Coronary artery (tissue), 2 donors: ENCODE results near the gene PSMD5.
A peak's percentile ranks its signal among the peaks of the same experiment; 100 is the strongest.
"Not testable (repeated sequence)": the region's sequence is repeated elsewhere in the genome, so short reads cannot be mapped to it uniquely, and the experiment has no call there.

Experiments
- DNase-seq: peaks from one replicate; pipeline ENCODE4 v3.0.0-alpha.2; 2017; ENCODE audit warnings: low spot score
- H3K27ac ChIP-seq, 2 donors: fragments of 200-600 bp; sonication (generic); one replicate each; pipeline ENCODE4 v1.5.1; 2016 to 2019
- H3K4me3 ChIP-seq: fragments of 200-600 bp; sonication (generic); 2 replicates; pipeline ENCODE4 v1.5.1; 2016; ENCODE audit warnings: mild to moderate bottlenecking, moderate library complexity
- CTCF ChIP-seq: fragments of 200-600 bp; sonication (generic); IDR thresholded peaks from one replicate; pipeline ENCODE4 v1.5.1; 2019; ENCODE audit warnings: antibody characterized with exemption

PSMD5 gene

GRCh38 chr9:120815075-120815474, 27.6 kb downstream of the PSMD5 start:
- Histone ChIP-seq H3K27ac (no peak overlapping the region), H3K4me3 (no peak overlapping the region)
- no peak for TF ChIP-seq CTCF
- no peak for DNase-seq

GRCh38 chr9:120808931-120809330, 33.8 kb downstream of the PSMD5 start:
- no peak for TF ChIP-seq CTCF
- DNase-seq, result no peak
- no peak overlapping the region for H3K4me3 ChIP-seq
- H3K27ac ChIP-seq, result no peak overlapping the region

GRCh38 chr9:120807607-120808379, 34.9 kb downstream of the PSMD5 start:
- TF ChIP-seq CTCF, result no peak
- Histone ChIP-seq H3K4me3 (no peak overlapping the region), H3K27ac (no peak overlapping the region)
- DNase-seq, result no peak

- not testable (repeated sequence) for H3K27ac ChIP-seq, H3K4me3 ChIP-seq, DNase-seq
Observed at GRCh38 chr9:120804784-120805363, 37.8 kb downstream of the PSMD5 start.

GRCh38 chr9:120801441-120801840, 41.3 kb downstream of the PSMD5 start:
- Histone ChIP-seq H3K4me3 (no peak overlapping the region), H3K27ac (no peak overlapping the region)
- no peak for TF ChIP-seq CTCF
- no peak for DNase-seq

- TF ChIP-seq CTCF, result no peak
Observed at GRCh38 chr9:120792898-120793765, 49.6 kb downstream of the PSMD5 start, which contains the start of gene FBXW2. Gene FBXW2, minus strand, starts transcription at chr9:120793416. Its CDS starts 5,158 bp downstream, at chr9:120788258.

GRCh38 chr9:120791161-120791560, 51.6 kb downstream of the PSMD5 start:
- DNase-seq, result no peak
- no peak overlapping the region for H3K27ac ChIP-seq
- peak overlapping the region; percentile 83 for H3K4me3 ChIP-seq
- no peak for TF ChIP-seq CTCF

More at GRCh38 chr9:120792898-120793765, 49.6 kb downstream of the PSMD5 start, which contains the start of gene FBXW2:
- peak; percentile 92 for DNase-seq
- peak within 1 kb of the TSS; percentile 83 for H3K4me3 ChIP-seq
- H3K27ac ChIP-seq, result peak within 1 kb of the TSS; percentile 84 to 88
